H1 (cell line): ENCODE measurements around the gene ZNF488. TPM values are rescaled to one million over a fixed set of nuclear protein-coding genes. Genes with fewer than 3 reads are reported as not detected.

Experiments
- HDAC2 ChIP-seq, 2 experiments: fragments of 300-600 bp in 1 of 2; sonication (generic) in 1 of 2; IDR thresholded peaks; 2 replicates each; pipeline ENCODE4 v1.6.1; 2011 to 2012; ENCODE audit warnings: low read depth in 2 of 2, low read length in 2 of 2, mild to moderate bottlenecking in 2 of 2, moderate library complexity in 2 of 2, borderline replicate concordance in 1 of 2, inconsistent platforms in 1 of 2
- KDM1A ChIP-seq: fragments of 200-600, 300-600 bp; sonication (generic); IDR thresholded peaks from 2 replicates; pipeline ENCODE4 v1.7.1; 2016; ENCODE audit warnings: mild to moderate bottlenecking, low read length, borderline replicate concordance
- KDM5A ChIP-seq: fragments of 200-600 bp; IDR thresholded peaks from 2 replicates; pipeline ENCODE4 v1.7.1; 2012; ENCODE audit warnings: mild to moderate bottlenecking, low read length, inconsistent platforms, mixed read lengths
- RBBP5 ChIP-seq: IDR thresholded peaks from 2 replicates; pipeline ENCODE4 v1.7.1; 2012; ENCODE audit warnings: low read depth, mild to moderate bottlenecking, inconsistent platforms, low read length, moderate library complexity, borderline replicate concordance
- SIN3A ChIP-seq, 2 experiments: IDR thresholded peaks in 1 of 2; conservative IDR thresholded peaks in 1 of 2; 2 replicates each; pipeline ENCODE4 v1.6.1; 2011 to 2012; ENCODE audit warnings: low read length in 2 of 2, improper control_type of control experiment in 1 of 2, low read depth in 1 of 2, mild to moderate bottlenecking in 1 of 2
- SP1 ChIP-seq: IDR thresholded peaks from 2 replicates; pipeline ENCODE4 v1.6.1; 2011; ENCODE audit warnings: low read depth, low read length
- SRF ChIP-seq: IDR thresholded peaks from 2 replicates; pipeline ENCODE4 v1.6.1; 2011; ENCODE audit warnings: mild to moderate bottlenecking, low read depth, low read length, moderate library complexity
- YY1 ChIP-seq: IDR thresholded peaks from 2 replicates; pipeline ENCODE4 v1.6.1; 2011; ENCODE audit warnings: low read depth, mild to moderate bottlenecking, low read length
- polyA plus RNA-seq, 7 experiments: library from polyadenylated mRNA; depleted of rRNA in 3 of 7; stranded (reverse) in 5 of 7; unstranded in 2 of 7; fragments of >200 nt in 5 of 7; fragments of 200-250 nt in 2 of 7; gene quantifications; 1 replicate in 5 of 7; 2 replicates in 1 of 7; 4 replicates in 1 of 7; pipeline versions ENCODE4 v1.2.1 to v1.2.3, GENCODE V29; 2011 to 2013; ENCODE audit warnings: missing spikeins in 2 of 7, mixed read lengths in 2 of 7
- total RNA-seq: library from RNA; stranded (reverse); fragmentation: NEBNext Ultra II Directional; extraction: Animal tissue kit (Norgen Biotek cat#: 25700); gene quantifications from 2 replicates; pipeline ENCODE4 v1.2.1, GENCODE V29; 2021
- TF ChIP-seq, protein P1 (sequence below): fragments of 300-600 bp; sonication (generic); IDR thresholded peaks from 2 replicates; pipeline ENCODE4 v1.7.1; 2012; ENCODE audit warnings: low read length, moderate library complexity, mild to moderate bottlenecking, inconsistent platforms; ENCODE audit not compliant: insufficient replicate concordance

The ZNF488 gene
- total and polyA plus RNA-seq, 2 of the 8 experiments (the other 6 are each of a cell fraction or from before 2014, with no cell fraction given) = 7.9 to 11.4 TPM

GRCh38 chr10:47351899-47352815 is 31.9 kb downstream of the ZNF488 start (continued):
- TF ChIP-seq, protein P1, sequence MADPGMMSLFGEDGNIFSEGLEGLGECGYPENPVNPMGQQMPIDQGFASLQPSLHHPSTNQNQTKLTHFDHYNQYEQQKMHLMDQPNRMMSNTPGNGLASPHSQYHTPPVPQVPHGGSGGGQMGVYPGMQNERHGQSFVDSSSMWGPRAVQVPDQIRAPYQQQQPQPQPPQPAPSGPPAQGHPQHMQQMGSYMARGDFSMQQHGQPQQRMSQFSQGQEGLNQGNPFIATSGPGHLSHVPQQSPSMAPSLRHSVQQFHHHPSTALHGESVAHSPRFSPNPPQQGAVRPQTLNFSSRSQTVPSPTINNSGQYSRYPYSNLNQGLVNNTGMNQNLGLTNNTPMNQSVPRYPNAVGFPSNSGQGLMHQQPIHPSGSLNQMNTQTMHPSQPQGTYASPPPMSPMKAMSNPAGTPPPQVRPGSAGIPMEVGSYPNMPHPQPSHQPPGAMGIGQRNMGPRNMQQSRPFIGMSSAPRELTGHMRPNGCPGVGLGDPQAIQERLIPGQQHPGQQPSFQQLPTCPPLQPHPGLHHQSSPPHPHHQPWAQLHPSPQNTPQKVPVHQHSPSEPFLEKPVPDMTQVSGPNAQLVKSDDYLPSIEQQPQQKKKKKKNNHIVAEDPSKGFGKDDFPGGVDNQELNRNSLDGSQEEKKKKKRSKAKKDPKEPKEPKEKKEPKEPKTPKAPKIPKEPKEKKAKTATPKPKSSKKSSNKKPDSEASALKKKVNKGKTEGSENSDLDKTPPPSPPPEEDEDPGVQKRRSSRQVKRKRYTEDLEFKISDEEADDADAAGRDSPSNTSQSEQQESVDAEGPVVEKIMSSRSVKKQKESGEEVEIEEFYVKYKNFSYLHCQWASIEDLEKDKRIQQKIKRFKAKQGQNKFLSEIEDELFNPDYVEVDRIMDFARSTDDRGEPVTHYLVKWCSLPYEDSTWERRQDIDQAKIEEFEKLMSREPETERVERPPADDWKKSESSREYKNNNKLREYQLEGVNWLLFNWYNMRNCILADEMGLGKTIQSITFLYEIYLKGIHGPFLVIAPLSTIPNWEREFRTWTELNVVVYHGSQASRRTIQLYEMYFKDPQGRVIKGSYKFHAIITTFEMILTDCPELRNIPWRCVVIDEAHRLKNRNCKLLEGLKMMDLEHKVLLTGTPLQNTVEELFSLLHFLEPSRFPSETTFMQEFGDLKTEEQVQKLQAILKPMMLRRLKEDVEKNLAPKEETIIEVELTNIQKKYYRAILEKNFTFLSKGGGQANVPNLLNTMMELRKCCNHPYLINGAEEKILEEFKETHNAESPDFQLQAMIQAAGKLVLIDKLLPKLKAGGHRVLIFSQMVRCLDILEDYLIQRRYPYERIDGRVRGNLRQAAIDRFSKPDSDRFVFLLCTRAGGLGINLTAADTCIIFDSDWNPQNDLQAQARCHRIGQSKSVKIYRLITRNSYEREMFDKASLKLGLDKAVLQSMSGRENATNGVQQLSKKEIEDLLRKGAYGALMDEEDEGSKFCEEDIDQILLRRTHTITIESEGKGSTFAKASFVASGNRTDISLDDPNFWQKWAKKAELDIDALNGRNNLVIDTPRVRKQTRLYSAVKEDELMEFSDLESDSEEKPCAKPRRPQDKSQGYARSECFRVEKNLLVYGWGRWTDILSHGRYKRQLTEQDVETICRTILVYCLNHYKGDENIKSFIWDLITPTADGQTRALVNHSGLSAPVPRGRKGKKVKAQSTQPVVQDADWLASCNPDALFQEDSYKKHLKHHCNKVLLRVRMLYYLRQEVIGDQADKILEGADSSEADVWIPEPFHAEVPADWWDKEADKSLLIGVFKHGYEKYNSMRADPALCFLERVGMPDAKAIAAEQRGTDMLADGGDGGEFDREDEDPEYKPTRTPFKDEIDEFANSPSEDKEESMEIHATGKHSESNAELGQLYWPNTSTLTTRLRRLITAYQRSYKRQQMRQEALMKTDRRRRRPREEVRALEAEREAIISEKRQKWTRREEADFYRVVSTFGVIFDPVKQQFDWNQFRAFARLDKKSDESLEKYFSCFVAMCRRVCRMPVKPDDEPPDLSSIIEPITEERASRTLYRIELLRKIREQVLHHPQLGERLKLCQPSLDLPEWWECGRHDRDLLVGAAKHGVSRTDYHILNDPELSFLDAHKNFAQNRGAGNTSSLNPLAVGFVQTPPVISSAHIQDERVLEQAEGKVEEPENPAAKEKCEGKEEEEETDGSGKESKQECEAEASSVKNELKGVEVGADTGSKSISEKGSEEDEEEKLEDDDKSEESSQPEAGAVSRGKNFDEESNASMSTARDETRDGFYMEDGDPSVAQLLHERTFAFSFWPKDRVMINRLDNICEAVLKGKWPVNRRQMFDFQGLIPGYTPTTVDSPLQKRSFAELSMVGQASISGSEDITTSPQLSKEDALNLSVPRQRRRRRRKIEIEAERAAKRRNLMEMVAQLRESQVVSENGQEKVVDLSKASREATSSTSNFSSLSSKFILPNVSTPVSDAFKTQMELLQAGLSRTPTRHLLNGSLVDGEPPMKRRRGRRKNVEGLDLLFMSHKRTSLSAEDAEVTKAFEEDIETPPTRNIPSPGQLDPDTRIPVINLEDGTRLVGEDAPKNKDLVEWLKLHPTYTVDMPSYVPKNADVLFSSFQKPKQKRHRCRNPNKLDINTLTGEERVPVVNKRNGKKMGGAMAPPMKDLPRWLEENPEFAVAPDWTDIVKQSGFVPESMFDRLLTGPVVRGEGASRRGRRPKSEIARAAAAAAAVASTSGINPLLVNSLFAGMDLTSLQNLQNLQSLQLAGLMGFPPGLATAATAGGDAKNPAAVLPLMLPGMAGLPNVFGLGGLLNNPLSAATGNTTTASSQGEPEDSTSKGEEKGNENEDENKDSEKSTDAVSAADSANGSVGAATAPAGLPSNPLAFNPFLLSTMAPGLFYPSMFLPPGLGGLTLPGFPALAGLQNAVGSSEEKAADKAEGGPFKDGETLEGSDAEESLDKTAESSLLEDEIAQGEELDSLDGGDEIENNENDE = no peak
- no peak for TF ChIP-seq SRF
- no peak for TF ChIP-seq SIN3A (conservative IDR thresholded peaks at IDR 0.05 in 1 of 2, IDR thresholded peaks at IDR 0.05 in 1 of 2; ENCODE audit: low read depth in 1 of 2, low read length in 2 of 2)
- TF ChIP-seq RBBP5 = no peak
- no peak for TF ChIP-seq KDM1A
- TF ChIP-seq HDAC2 (IDR thresholded peaks at IDR 0.05; ENCODE audit: borderline replicate concordance in 1 of 2, low read depth in 2 of 2, low read length in 2 of 2) = no peak
- TF ChIP-seq YY1 = no peak
- TF ChIP-seq SP1 = no peak
- no peak for TF ChIP-seq KDM5A
